HL-60 (cell line): Measurements from ENCODE around the gene PLTP.

Source experiments
- DNase-seq, 2 experiments: peaks; one replicate each; pipeline ENCODE4 v3.0.0-alpha.2; 2010 to 2020; ENCODE audit warnings: low read depth in 1 of 2, low spot score in 1 of 2
- H3K27ac ChIP-seq: fragments of 250-450 bp; sonication (Bioruptor Pico); replicated peaks from 2 replicates; pipeline ENCODE4 v1.5.1; 2020; ENCODE audit warnings: mild to moderate bottlenecking, moderate library complexity
- H3K27me3 ChIP-seq: fragments of 250-450 bp; sonication (Bioruptor Pico); 2 replicates; pipeline ENCODE4 v1.5.1; 2021; ENCODE audit warnings: mild to moderate bottlenecking, moderate library complexity; ENCODE audit not compliant: insufficient read depth, poor library complexity, severe bottlenecking
- H3K4me3 ChIP-seq: replicated peaks from 2 replicates; pipeline ENCODE4 v1.5.1; 2011; ENCODE audit warnings: mild to moderate bottlenecking, control low read depth, low read length; ENCODE audit not compliant: insufficient read depth
- GABPA ChIP-seq: IDR thresholded peaks from 2 replicates; pipeline ENCODE4 v1.6.1; 2012; ENCODE audit warnings: low read depth
- POLR2AphosphoS5 ChIP-seq: IDR thresholded peaks from 2 replicates; pipeline ENCODE4 v1.6.1; 2012; ENCODE audit warnings: low read depth
- SPI1 ChIP-seq: IDR thresholded peaks from 2 replicates; pipeline ENCODE4 v1.6.1; 2012; ENCODE audit warnings: low read depth, mild to moderate bottlenecking, borderline replicate concordance
- TF ChIP-seq, protein P1 (sequence below): IDR thresholded peaks from 2 replicates; pipeline ENCODE4 v1.6.1; 2012; ENCODE audit warnings: low read depth; ENCODE audit not compliant: insufficient replicate concordance
- TF ChIP-seq, protein P2 (sequence below): IDR thresholded peaks from one replicate; pipeline ENCODE4 v1.5.1; 2011; ENCODE audit warnings: low read length, control low read depth, inconsistent platforms; ENCODE audit not compliant: insufficient read depth

PLTP gene

GRCh38 chr20:45944965-45945677 lies 33.2 kb upstream of the PLTP start:
- no peak overlapping the region for H3K4me3 ChIP-seq
- peak overlapping the region; percentile 88 for H3K27ac ChIP-seq
- no peak for TF ChIP-seq POLR2AphosphoS5
- TF ChIP-seq, protein P1, sequence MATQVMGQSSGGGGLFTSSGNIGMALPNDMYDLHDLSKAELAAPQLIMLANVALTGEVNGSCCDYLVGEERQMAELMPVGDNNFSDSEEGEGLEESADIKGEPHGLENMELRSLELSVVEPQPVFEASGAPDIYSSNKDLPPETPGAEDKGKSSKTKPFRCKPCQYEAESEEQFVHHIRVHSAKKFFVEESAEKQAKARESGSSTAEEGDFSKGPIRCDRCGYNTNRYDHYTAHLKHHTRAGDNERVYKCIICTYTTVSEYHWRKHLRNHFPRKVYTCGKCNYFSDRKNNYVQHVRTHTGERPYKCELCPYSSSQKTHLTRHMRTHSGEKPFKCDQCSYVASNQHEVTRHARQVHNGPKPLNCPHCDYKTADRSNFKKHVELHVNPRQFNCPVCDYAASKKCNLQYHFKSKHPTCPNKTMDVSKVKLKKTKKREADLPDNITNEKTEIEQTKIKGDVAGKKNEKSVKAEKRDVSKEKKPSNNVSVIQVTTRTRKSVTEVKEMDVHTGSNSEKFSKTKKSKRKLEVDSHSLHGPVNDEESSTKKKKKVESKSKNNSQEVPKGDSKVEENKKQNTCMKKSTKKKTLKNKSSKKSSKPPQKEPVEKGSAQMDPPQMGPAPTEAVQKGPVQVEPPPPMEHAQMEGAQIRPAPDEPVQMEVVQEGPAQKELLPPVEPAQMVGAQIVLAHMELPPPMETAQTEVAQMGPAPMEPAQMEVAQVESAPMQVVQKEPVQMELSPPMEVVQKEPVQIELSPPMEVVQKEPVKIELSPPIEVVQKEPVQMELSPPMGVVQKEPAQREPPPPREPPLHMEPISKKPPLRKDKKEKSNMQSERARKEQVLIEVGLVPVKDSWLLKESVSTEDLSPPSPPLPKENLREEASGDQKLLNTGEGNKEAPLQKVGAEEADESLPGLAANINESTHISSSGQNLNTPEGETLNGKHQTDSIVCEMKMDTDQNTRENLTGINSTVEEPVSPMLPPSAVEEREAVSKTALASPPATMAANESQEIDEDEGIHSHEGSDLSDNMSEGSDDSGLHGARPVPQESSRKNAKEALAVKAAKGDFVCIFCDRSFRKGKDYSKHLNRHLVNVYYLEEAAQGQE = no peak
- no peak for TF ChIP-seq GABPA
- TF ChIP-seq, protein P2, sequence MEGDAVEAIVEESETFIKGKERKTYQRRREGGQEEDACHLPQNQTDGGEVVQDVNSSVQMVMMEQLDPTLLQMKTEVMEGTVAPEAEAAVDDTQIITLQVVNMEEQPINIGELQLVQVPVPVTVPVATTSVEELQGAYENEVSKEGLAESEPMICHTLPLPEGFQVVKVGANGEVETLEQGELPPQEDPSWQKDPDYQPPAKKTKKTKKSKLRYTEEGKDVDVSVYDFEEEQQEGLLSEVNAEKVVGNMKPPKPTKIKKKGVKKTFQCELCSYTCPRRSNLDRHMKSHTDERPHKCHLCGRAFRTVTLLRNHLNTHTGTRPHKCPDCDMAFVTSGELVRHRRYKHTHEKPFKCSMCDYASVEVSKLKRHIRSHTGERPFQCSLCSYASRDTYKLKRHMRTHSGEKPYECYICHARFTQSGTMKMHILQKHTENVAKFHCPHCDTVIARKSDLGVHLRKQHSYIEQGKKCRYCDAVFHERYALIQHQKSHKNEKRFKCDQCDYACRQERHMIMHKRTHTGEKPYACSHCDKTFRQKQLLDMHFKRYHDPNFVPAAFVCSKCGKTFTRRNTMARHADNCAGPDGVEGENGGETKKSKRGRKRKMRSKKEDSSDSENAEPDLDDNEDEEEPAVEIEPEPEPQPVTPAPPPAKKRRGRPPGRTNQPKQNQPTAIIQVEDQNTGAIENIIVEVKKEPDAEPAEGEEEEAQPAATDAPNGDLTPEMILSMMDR = no peak
- TF ChIP-seq SPI1 = no peak
- no peaks in the 10 kb centered on the region for H3K27me3 ChIP-seq
- DNase-seq = no peak

GRCh38 chr20:45944151-45944964 lies 32.4 kb upstream of the PLTP start:
- no peak overlapping the region for H3K4me3 ChIP-seq
- H3K27ac ChIP-seq = peak overlapping the region; percentile 31
- no peak for TF ChIP-seq GABPA
- TF ChIP-seq POLR2AphosphoS5 = no peak
- TF ChIP-seq, protein P2 = no peak
- TF ChIP-seq, protein P1 = no peak
- no peak for TF ChIP-seq SPI1
- DNase-seq = peak in 1 of 2 experiments; percentile 65
- no peaks in the 10 kb centered on the region for H3K27me3 ChIP-seq

GRCh38 chr20:45943613-45944012 lies 31.7 kb upstream of the PLTP start:
- DNase-seq = no peak
- TF ChIP-seq, protein P1 = no peak
- no peak for TF ChIP-seq GABPA
- TF ChIP-seq, protein P2 = no peak
- no peak for TF ChIP-seq SPI1
- TF ChIP-seq POLR2AphosphoS5 = no peak
- H3K27ac ChIP-seq = peak overlapping the region; percentile 31

More at GRCh38 chr20:45943613-45944012, 31.7 kb upstream of the PLTP start:
- Histone ChIP-seq H3K4me3 (no peak overlapping the region), H3K27me3 (no peaks in the 10 kb centered on the region)
